GM21360 (cell line): ENCODE results near the gene ST3GAL3.
A peak's percentile ranks its signal among the peaks of the same experiment; 100 is the strongest.
"Not testable (repeated sequence)": the region's sequence is repeated elsewhere in the genome, so short reads cannot be mapped to it uniquely, and the experiment has no call there.

Experiments
- ATAC-seq: cut with Tn5 transposase; IDR thresholded peaks from one replicate; pipeline ENCODE4 v1.9.1; 2021; ENCODE audit warnings: mild to moderate bottlenecking, moderate library complexity; ENCODE audit not compliant: unreplicated experiment

The ST3GAL3 gene

DNA sequence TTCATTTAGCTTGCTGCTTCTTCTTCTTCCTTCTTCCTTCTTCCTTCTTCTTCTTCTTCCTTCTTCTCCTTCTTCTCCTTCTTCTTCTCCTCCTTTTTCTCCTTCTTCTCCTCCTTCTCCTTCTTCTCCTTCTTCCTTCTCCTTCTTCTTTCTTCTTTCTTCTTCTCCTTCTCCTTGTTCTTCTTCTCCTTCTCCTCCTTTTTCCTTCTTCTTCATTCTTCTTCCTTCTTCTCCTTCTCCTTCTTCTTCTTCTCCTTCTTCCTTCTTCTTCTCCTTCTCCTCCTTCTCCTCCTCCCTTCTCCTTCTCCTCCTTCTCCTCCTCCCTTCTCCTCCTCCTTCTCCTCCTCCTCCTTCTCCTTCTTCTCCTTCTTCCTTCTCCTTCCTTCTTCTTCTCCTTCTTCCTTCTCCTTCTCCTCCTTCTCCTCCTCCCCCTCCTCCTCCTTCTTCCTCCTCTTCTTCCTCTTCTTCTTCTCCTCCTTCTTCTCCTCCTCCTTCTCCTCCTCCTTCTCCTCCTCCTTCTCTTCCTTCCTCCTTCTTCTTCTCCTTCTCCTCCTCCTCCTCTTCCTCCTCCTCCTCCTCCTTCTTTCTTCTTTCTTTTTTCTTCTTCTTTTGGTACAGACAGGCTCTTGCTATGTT is 110.1 kb downstream of the ST3GAL3 start:
- no peak for ATAC-seq

DNA sequence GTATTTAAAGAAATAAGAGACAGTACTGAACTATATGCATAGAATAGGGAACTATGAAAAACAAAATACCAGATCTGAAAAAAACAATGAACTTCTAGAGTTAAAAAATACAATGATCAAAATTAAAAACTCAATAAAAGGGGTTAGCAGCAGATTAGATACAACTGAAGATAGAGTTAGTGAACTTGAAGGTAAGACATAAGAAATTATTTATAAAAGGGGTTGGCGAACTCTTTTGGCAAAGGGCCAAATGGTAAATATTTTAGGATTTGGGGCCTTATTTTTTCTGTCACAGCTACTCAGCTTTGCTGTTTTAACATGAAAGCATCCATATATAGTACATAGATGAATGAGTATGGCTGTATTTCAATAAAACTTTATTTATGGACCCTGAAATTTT is 111.4 kb downstream of the ST3GAL3 start:
- no peak for ATAC-seq

DNA sequence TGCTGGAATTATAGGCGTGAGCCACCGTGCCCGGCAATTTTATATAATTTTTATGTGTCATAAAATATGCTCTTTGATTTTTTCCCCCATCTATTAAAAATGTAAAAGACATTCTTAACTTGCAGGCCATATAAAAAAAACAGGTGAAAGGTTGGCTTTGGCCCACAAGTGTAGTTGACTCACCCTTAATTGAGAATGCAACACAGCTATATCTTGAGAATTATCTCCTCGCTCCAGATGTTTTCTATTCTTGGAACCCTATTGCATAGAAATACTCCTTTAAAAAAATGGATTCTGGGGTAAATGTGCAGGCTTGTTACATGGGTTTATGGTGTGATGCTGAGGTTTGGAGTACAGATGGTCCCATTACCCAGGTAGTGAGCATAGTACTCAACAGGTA is 112.0 kb downstream of the ST3GAL3 start:
- no peak for ATAC-seq

DNA sequence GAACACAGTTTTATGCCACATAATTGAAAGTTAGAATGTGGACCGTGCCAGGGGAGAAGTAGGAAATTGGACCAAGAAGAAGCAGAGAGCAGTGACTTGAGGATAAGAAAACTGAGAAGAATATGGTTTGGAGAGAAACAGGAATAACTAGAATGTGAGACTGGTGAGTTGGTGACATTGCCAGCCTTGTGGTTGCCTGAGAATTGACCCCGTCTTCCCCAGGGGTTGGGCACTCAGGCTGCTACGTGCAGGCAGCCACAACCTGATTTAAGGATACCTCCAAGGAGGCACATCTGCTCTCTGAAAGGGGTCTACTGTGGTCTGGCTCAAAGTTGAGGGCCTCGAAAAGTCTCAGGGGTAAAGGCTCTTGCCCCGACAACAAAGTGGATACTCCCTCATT is 114.1 kb downstream of the ST3GAL3 start:
- no peak for ATAC-seq

DNA sequence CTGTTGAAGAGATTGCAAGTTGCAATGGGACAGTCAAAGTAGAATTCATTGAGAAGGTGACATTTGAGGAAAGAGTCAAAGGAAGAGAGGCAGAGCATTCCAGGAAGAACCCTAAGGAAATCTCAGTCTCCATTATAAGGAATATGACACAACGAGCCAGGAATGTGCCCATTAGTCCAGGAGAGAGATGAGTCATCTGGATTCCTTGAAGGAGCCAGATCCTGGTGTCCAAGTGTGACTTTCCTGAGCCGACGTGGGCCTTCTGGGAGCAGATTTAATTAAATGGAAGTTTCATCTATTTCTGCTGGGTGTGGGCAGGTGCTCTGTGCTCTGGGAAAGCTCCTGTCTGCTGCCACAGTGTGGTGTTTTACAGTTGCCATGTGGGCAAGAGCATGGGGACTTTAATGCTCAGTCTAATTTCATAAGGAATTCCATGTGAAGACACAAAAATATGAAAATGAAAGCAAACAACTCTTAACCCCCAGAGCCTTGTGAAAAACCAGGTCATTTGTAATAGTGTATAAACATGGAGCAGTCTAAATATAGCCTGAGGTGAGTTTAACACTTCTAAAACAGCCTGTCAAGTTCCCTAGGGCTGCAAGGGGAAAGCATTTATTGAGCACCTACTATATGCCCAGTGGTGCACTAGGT is 114.8 kb downstream of the ST3GAL3 start:
- no peak for ATAC-seq

DNA sequence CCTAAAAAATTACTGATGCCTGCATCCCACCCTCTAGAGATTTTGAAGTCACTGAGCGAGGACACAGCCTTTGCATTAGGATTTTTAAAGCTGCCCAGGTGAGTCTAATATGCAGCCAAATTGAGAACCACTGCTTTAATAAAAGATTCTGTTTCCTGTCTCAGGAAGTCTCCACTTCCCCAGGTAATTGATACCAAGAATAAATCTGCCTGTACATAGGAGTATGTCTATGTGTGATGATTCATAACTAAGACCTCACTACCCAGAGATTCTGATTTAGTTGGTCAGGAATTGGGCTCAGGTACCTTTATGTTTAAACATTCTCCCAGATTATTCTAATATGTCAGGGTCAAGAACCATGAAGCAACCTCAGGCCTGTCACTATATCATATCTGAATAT is 117.5 kb downstream of the ST3GAL3 start:
- ATAC-seq = no peak

DNA sequence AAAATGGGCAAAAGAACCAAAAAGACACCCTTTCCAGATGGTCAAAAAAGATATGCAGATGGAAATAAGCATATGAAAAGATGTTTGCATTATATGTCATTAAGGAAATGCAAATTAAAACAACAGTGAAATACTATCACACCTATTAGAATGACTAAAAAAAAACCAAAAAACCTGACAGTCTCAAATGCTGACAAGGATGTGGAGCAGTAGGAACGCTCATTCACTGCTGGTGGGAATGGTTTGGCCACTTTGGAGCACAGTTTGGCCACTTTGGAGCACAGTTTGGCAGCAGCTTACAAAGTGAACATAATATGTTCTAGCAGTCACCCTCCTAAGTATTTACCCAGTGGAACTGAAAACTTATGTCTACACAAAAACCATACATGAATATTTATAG is 121.2 kb downstream of the ST3GAL3 start:
- ATAC-seq = no peak

DNA sequence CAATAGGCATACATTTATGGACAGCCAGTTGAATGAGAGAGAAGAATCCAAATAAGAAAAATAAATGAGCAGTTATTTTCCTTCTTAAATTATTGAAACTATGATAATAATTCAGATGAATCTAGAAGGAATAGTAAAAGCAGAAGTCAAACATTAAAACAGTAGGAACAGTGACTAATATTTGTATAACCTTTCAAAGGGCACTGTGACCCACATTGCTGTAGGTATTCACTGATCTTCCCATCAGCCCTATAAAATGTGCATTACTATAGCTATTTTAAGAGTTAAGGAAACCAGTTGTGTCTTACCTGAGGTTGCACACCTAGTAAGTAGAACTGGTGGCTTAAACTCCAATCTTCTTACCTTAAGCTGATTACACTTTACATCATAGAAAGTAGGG is 123.5 kb downstream of the ST3GAL3 start:
- no peak for ATAC-seq

DNA sequence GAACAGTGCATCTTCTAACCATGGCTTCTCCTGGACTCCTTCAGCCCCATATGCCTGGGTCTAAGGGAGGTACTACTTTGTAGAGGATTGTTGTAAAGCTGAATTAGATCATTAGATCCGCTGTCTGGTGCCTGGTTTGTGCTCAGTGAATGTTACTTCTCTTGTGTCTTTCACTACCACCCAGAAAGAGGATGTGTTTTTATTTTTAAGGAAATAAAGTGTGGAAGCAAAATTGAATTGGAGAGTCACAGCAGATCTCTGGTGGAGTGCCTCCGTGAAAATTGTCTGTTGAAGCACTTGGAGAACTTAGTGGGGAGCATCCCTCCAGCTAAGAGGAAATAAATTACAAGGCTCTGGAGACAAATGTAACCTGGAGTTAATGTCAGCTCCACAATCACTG is 124.5 kb downstream of the ST3GAL3 start:
- ATAC-seq = no peak

DNA sequence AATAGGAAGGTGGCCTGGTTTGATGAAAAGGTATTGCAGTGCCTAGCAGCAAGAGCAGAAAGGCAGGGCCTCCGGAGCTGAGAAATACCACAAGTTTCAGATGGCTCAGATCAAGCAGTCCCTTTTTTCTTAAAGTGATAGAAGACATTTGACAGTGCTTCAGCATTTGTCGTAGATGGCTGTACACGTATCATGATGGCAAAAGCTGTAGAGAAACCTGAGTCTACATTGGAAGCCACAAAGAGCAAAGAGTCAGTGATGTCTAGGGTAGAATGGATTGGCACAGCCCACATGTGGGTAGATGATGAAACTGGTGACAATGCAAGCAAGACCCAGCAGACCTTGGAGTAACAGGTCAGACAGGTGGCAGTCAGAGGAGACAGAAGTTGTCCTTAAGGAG is 124.9 kb downstream of the ST3GAL3 start:
- ATAC-seq = no peak

DNA sequence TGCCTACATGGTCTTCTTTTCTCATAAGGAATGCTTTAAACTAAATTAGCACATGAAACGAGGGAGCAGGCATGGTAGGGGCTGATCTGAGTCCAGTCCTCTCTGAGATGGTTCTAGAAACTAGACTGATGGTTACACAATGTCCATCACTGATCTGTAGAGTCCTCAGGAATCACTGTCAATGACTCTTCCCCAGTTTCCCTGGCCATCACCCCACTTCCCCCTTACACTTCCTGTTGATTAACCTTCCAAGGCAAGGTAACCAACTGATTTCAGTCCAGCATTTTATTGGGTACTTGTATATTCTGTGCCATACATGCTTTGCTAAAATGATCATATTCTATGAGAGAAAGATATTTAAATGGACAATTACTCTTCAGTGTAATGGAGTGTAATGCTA is 125.7 kb downstream of the ST3GAL3 start:
- no peak for ATAC-seq

DNA sequence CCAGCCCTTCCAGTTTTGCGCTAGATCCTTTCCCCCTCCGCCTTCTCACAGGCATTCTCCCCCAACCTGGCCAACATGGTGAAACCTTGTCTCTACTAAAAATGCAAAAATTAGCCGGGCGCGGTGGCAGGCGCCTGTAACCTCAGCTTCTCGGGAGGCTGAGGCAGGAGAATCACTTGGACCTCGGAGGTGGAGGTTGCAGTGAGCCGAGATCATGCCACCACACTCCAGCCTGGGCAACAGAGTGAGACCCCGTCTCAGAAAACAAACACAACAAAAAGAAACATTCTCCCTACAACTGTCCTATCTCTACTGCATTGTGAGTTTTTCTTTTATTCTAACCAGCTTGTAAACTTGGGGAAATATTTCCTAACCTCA is 126.6 kb downstream of the ST3GAL3 start:
- not testable (repeated sequence) for ATAC-seq

DNA sequence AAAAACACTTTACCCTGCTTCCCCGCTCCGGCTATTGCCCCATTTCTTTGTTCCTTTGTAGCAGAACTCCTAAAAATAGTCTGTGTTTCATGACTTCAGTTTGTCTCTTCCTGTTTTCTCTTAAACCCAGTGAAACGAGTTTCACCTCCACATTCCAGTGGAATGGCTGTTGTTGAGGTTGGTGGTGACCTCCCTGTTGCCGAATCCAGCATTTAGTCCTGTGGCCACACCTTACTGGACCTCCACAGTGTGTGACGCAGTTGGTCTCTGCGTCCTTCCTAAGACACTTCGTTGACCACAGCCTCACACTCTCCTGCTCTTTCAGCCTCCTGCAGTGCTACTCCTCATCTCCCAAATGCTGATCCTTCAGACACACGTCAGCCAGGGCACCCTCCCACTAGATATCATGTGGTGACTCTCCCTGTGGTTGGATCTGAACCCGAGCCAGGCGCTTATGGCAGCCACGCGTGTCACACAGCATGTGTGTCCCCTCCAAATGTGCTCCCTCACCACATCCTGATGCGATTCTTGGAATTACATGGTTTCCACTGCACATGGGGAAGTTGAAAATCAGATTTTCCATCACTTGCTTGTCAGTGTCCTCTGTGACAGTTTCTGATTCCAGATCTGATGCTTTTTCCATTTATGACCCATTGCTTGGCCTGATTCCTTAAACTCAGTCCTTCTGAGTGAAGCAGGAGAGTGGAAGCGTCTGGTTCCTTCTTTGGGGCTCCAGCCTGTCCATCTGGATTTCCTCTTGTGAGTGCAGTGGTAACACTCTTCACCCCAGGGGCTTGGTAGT is 127.1 kb downstream of the ST3GAL3 start:
- no peak for ATAC-seq

DNA sequence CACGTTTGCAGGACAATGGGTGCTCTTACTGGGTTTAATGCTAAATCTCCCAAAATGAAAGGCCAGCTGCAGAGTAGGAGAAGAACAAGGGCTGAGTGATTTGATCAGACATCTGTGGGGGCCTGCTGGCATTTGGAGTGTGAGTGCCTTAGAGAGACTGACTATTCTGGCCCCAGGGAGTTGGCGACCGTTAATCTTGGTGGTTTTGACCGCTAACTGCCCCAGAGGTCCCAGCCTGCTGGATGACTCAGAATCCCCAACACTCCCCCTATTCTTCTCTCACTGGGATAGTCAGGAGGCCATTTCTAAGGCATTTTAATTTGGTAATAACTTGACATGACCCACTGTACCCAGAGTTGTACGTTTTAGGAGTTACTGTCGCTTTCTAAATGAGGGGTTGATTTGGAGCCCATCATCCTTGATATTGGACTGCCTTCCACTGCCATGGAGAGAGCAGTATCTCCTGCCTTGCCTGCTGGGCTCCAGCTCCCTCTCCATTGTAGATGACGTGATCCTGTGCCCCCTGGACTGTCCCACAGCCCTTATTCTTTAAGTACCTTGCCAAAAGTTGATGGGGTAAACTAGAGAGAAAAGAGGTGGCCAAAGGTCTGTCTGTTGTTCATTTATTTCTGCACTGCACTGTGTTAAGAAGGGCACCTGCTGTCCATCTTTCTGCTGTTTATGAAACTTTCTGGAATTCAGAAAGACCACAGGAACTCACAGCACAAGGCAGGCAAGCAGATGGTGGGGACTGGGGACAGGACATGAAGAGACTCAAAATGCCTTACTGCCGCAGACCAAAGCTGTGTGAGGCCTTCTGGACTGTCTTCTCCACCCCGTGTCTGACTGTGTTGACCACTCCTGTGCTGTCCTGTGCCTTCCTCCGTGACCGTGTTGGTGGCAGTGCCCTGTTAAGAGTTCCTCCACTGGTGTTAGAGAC is 128.0 kb downstream of the ST3GAL3 start:
- no peak for ATAC-seq

DNA sequence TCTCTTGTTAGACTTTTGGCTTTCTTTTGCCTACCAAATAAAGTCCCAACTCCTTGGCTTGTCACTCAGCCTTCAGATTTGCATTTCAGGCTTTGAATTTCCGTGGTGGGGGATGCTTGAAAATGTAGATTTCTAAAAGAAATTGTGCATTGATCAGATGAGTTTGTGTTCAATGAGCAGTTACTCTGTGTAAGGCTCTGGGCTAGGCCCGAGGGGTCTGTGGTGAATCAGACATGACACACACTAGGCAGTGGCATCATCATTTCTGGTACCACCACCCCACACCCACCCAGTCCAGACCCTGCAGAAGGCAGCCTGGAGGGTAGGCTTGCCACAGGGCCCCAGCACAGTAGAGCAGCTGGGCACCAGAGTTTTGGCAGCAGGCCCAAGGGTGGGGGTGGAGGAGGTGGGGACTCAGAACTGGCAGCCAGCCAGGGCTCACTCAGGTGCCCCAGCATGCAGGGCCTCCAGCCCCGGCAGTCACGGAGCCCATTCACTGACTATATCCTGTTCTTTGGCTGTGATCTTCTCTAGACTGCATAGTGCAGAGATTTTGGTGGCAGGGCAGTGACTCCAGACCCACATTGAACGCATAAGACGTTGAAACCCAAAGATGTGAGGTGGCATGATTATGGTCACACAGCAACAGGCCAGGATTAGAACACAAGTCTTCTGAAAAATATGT is 129.1 kb downstream of the ST3GAL3 start:
- peak; percentile 40 for ATAC-seq

DNA sequence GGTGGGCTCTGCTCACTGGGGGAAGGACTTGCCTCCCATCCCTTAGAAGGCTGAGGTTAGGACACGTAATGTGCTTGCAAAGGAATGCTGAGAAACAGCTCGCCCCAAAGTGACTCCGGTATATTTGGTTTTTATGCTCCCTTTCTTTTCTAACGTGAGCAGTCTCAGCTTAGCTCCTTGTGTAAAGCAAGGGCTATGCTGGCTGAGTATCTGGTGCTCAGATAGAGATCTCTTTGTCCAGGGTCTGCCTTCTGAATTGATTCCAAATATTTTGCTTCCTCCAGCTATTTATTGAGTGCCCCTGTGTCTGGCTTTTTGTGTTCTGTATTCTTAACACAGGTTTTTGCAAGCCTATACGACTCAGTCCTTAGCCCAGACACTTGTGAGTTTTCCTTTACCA is 131.7 kb downstream of the ST3GAL3 start:
- ATAC-seq = no peak

DNA sequence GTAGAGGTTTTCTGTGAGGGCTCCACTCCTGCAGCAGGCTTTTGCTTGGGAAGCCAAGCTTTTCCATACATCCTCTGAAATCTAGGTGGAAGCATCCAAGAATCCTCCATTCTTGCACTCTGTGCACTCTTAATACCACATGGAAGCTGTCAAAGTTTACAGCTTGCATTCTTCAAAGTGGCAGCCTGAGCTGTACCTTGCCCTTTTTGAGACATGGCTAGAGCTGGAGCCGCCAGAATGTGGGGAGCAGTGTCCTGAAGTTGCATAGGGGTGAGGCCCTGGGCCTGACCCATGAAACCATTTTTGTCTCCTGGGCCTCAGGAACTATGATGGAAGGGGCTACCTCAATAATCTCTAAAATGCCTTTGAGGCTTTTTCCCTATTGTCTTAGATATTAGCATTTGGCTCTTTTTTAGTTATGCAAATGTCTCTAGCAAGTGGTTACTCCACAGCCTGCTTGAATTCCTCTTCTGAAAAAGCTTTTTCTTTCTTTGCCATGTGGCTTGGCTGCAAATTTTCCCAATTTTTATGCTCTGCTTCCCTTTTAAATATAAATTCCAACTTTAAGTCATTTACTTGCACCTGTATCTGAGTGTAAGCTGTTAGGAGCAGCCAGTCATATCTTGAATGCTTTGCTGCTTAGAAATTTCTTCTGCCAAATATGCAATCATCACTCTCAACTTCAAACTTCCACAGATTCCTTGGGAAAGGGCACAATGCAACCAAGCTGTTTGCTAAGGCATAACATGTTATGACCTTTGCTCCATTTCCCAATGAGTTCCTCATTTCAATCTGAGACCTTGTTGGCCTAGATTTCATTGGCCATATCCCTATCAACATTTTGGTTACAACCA is 134.2 kb downstream of the ST3GAL3 start:
- no peak for ATAC-seq

DNA sequence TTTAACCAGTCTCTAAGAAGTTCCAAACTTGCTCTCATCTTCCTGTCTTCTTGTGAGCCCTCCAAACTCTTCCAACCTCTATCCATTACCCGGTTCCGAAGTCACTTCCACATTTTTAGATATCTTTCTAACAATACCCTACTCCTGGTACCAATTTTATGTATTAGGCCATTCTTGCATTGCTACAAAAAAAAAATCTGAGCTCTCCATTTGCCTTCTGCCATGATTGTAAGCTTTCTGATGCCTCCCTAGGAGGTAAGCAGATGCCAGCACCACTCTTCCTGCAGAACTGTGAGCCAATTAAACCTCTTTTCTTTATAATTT is 134.8 kb downstream of the ST3GAL3 start:
- no peak for ATAC-seq

DNA sequence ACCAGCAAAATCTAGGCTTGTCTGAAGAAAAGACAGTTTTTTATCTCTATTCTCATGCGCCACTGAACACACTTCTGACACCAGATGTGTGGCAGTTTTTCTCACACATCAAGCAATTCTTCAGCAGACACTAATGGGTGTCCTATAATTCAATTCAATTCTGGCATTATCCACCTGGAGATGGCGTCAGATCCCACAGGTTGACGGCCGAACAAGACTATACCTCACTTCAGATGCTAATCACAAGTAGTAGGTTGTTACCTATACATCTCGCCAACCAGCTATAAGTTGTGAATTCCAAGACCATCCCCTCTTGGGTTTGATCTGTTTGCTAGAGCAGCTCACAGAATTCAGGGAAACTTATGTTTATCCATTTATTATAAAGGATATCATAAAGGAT is 136.3 kb downstream of the ST3GAL3 start:
- no peak for ATAC-seq

DNA sequence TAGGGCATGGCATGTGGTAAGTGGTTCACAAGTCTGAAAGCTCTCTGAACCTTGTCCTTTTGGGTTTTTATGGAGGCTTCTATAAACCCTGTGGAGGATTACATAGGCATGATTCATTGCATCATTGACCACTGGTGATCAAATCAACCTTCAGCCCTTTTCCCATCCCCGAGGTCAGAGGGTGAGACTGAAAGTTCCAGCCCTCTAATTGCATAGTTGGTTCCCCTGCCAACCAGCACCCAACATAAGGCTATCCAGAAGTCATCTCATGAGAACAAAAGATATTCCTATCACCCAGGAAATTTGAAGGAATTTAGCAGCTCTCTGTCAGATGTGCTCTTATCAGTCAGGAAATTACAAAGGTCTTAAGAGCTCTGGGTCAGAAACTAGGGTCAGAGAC is 136.8 kb downstream of the ST3GAL3 start:
- ATAC-seq = no peak
